Spleen (tissue), 11 donors: Measurements from ENCODE around the gene CDC42EP3. TPM values are rescaled to one million over a fixed set of nuclear protein-coding genes. Genes with fewer than 3 reads are reported as not detected.

Experiments
- DNase-seq: peaks from one replicate; pipeline ENCODE4 v3.0.0-alpha.2; 2020
- H3K27ac ChIP-seq, 8 donors: fragments of 200-600 bp; sonication (generic) in 7 of 8; 1 replicate in 4 of 8; 2 replicates in 4 of 8; pipeline versions ENCODE4 v1.5.0 to v1.8.0; 2016 to 2021; ENCODE audit warnings: inconsistent platforms in 4 of 8, mild to moderate bottlenecking in 4 of 8, moderate library complexity in 1 of 8
- H3K27me3 ChIP-seq, 7 donors: fragments of 200-600 bp; sonication (generic) in 6 of 7; replicated peaks in 1 of 7; 1 replicate in 4 of 7; 2 replicates in 3 of 7; pipeline versions ENCODE4 v1.5.0 to v1.8.0; 2016 to 2021; ENCODE audit warnings: inconsistent platforms in 3 of 7, mild to moderate bottlenecking in 1 of 7
- H3K36me3 ChIP-seq, 6 donors: fragments of 200-600 bp; sonication (generic) in 5 of 6; 1 replicate in 4 of 6; 2 replicates in 2 of 6; pipeline versions ENCODE4 v1.5.0 to v1.8.0; 2016 to 2021; ENCODE audit warnings: inconsistent platforms in 2 of 6
- H3K4me1 ChIP-seq, 6 donors: fragments of 200-600 bp; sonication (generic) in 5 of 6; 1 replicate in 3 of 6; 2 replicates in 3 of 6; pipeline versions ENCODE4 v1.5.0 to v1.8.0; 2016 to 2021; ENCODE audit warnings: inconsistent platforms in 3 of 6
- H3K4me3 ChIP-seq, 8 donors: fragments of 200-600 bp; sonication (generic) in 7 of 8; 1 replicate in 4 of 8; 2 replicates in 4 of 8; pipeline versions ENCODE4 v1.5.0 to v1.8.0; 2016 to 2021; ENCODE audit warnings: inconsistent platforms in 4 of 8, mild to moderate bottlenecking in 4 of 8, moderate library complexity in 2 of 8
- H3K9me3 ChIP-seq, 8 donors: fragments of 200-600 bp; sonication (generic) in 7 of 8; 1 replicate in 4 of 8; 2 replicates in 4 of 8; pipeline versions ENCODE4 v1.5.0 to v1.8.0; 2016 to 2021; ENCODE audit warnings: inconsistent platforms in 4 of 8
- POLR2A ChIP-seq, 3 donors: fragments of 450-650 bp; IDR thresholded peaks; one replicate each; pipeline ENCODE4 v1.5.1; 2017; ENCODE audit warnings: antibody characterized with exemption in 3 of 3, mild to moderate bottlenecking in 1 of 3
- POLR2AphosphoS5 ChIP-seq, 3 donors: sonication (generic); formaldehyde crosslinking; IDR thresholded peaks; one replicate each; pipeline ENCODE4 v1.5.1; 2017; ENCODE audit warnings: antibody characterized with exemption in 3 of 3
- WGBS, 5 donors: extraction: QIAGEN DNeasy Blood & Tissue Kit in 3 of 5; methylation state at CpG; one replicate each; pipeline versions ENCODE4 v1.1.5 to v1.1.7; 2013 to 2018; 5-methylcytosine and 5-hydroxymethylcytosine counted together
- intact Hi-C: fragments of 100-400 bp; cut with DNase I; formaldehyde crosslinking; loops from one replicate; pipeline ENCODE4 v1.15.0; 2023; ENCODE audit warnings: low total_unique reads
- polyA plus RNA-seq, 3 donors: library from polyadenylated mRNA; stranded (reverse); fragments of 200-250 nt; gene quantifications; one replicate each; pipeline ENCODE4 v1.2.1, GENCODE V29; 2013
- total RNA-seq, 7 donors: library from RNA; depleted of rRNA in 3 of 7; stranded (reverse); fragments of >200 nt in 3 of 7; fragmentation: NEBNext Ultra II Directional in 4 of 7; extraction: Animal tissue kit (Norgen Biotek cat#: 25700) in 4 of 7; gene quantifications; one replicate each; pipeline versions ENCODE4 v1.1.0 to v1.2.1, GENCODE V29; 2016 to 2021
- TF ChIP-seq, protein P1 (sequence below), 11 experiments: fragments of 200-600 bp in 7 of 11; fragments of 450-650 bp in 4 of 11; sonication (generic) in 4 of 11; IDR thresholded peaks in 8 of 11; conservative IDR thresholded peaks in 3 of 11; 1 replicate in 7 of 11; 2 replicates in 4 of 11; pipeline versions ENCODE4 v1.4.0 to v1.8.0; 2016 to 2021; ENCODE audit warnings: antibody characterized with exemption in 11 of 11, inconsistent platforms in 4 of 11, mild to moderate bottlenecking in 1 of 11
- donor health status: healthy with polysubstance abuse.
- donor health status: DM: no; HTN: no; CAD: no; lungs with moderate emphysema.
- donor health status: DM: no; HTN: no; CAD: no.
- donor health status: Bipolar disorder and iron deficiency.
- donor health status: healthy.
- donor health status: DM: no; HTN: no; CAD: no.
- donor health status: DM: yes; HTN: yes; CAD: no.

The CDC42EP3 gene
- total and polyA plus RNA-seq, 10 donors, result 9.5 to 57.2 (median 41.2) TPM

DNA sequence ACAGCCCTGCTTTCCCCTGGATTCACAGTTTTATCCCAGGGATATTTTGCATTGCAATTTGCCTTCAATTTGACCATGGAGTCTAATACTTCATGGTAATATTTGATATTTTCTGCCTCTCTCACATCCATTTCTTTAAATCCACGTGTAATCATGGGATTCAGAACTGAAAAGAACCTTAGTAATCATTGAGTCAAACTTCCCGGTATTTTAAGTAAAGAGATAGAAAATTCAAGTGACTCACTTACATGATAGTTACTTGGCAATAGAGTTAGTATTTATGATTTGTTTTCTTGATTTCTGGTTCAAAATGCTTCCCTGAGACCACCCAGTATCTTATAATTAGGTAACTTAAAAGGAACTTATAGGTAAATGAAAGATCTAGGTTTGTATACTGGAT is 33.7 kb upstream of the CDC42EP3 start:
- 83 to 94% (median 90%) methylated on average over 2 of the region's 2 CpGs for WGBS, 5 donors
- peaks cover 0 to 4% (median 0%) of the 10 kb centered on the region in 8 donors for H3K9me3 ChIP-seq
- H3K36me3 ChIP-seq, result no peaks in the 10 kb centered on the region
- H3K4me3 ChIP-seq, result no peak overlapping the region
- peaks cover 0 to 32% (median 12%) of the 10 kb centered on the region in 6 donors for H3K4me1 ChIP-seq
- intact Hi-C loops, result no loop called here
- no peak for DNase-seq
- TF ChIP-seq POLR2A (IDR thresholded peaks at IDR 0.05) (no peak), POLR2AphosphoS5 (IDR thresholded peaks at IDR 0.05) (no peak)
- TF ChIP-seq, protein P1, sequence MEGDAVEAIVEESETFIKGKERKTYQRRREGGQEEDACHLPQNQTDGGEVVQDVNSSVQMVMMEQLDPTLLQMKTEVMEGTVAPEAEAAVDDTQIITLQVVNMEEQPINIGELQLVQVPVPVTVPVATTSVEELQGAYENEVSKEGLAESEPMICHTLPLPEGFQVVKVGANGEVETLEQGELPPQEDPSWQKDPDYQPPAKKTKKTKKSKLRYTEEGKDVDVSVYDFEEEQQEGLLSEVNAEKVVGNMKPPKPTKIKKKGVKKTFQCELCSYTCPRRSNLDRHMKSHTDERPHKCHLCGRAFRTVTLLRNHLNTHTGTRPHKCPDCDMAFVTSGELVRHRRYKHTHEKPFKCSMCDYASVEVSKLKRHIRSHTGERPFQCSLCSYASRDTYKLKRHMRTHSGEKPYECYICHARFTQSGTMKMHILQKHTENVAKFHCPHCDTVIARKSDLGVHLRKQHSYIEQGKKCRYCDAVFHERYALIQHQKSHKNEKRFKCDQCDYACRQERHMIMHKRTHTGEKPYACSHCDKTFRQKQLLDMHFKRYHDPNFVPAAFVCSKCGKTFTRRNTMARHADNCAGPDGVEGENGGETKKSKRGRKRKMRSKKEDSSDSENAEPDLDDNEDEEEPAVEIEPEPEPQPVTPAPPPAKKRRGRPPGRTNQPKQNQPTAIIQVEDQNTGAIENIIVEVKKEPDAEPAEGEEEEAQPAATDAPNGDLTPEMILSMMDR (IDR thresholded peaks at IDR 0.05 in 8 of 11, conservative IDR thresholded peaks at IDR 0.05 in 3 of 11), result no peak
- no peaks in the 10 kb centered on the region for H3K27me3 ChIP-seq
- no peak overlapping the region for H3K27ac ChIP-seq

DNA sequence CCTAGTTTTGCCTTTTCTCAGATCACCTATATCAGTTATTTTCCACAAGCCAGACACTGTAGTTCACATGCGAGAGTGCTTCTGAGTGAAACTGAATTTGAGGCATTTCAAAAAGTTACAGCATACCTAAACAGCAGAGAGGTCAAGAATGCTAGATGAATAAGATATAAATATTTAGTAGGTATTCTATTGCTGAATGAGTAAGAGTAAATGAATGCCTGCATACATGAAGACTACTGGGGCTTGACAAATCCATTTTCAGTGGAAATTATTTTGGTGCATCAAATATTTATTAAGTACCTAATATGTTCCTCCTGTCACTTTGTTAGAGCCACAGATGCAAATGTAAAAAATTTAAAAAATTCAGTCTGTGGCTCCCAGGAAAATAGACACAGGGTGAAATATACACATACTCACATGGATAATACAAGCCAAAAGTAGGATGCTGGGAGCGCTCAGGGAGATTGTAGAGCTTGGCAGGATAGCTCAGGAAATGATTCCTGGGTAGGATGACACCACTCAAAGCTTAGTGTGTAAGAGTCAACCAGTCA is 27.6 kb upstream of the CDC42EP3 start:
- TF ChIP-seq POLR2A (IDR thresholded peaks at IDR 0.05) (no peak), POLR2AphosphoS5 (IDR thresholded peaks at IDR 0.05) (no peak)
- TF ChIP-seq, protein P1 (IDR thresholded peaks at IDR 0.05 in 8 of 11, conservative IDR thresholded peaks at IDR 0.05 in 3 of 11), result no peak
- intact Hi-C loops, result no loop called here
- H3K36me3 ChIP-seq, result no peaks in the 10 kb centered on the region
- DNase-seq, result no peak
- H3K9me3 ChIP-seq, result peaks cover 0 to 4% (median 0%) of the 10 kb centered on the region in 8 donors
- H3K4me3 ChIP-seq, result no peak overlapping the region
- H3K27ac ChIP-seq, result no peak overlapping the region
- H3K4me1 ChIP-seq, result no peaks in the 10 kb centered on the region
- 79 to 90% (median 88%) methylated on average over 2 of the region's 2 CpGs for WGBS, 5 donors
- no peaks in the 10 kb centered on the region for H3K27me3 ChIP-seq

DNA sequence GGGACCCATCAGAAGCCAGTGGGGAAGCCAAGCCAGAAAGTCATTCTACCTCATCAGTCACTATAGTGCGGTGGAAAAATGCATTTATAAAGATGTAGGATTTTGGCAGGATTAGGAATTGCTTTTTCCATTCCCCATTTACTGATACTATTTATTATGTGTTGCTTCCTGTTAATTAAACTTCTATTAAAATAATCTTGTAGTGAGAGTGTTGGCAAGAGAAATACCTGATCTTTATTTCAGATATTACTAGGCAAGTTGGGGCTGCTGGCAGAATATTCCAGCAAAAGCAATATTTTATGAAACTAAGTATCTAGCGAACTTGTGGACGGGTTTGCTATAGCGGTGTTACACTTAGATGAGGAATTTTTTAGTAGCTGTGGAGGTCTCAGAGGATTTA is 23.9 kb upstream of the CDC42EP3 start:
- no peak for DNase-seq
- TF ChIP-seq, protein P1 (IDR thresholded peaks at IDR 0.05 in 8 of 11, conservative IDR thresholded peaks at IDR 0.05 in 3 of 11), result no peak
- TF ChIP-seq POLR2A (IDR thresholded peaks at IDR 0.05) (no peak), POLR2AphosphoS5 (IDR thresholded peaks at IDR 0.05) (no peak)
- WGBS, 5 donors, result 94 to 96% (median 95%) methylated on average over 4 of the region's 4 CpGs
- no peaks in the 10 kb centered on the region for H3K36me3 ChIP-seq
- H3K4me1 ChIP-seq, result no peaks in the 10 kb centered on the region
- no peaks in the 10 kb centered on the region for H3K27me3 ChIP-seq
- intact Hi-C loops, result no loop called here
- H3K9me3 ChIP-seq, result no peaks in the 10 kb centered on the region
- H3K27ac ChIP-seq, result no peak overlapping the region
- no peak overlapping the region for H3K4me3 ChIP-seq

DNA sequence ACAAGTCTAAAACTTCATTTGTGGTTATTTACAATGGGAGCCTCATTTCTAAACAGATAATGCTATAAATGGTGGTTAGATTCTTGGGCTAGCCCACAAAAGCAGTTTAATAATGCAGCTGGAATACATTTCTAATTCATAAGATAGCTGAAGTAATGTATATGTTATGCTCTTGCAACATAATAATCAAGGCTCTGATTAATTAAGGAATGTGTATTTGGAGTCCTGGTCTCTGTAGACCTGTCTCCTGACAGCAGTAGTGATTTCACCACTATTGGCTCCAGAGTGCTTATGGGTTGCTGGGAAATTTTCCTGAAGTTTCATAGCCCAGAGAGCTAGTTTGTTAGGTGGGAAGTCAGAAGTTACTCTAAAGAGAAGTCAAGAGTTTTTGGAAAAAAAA is 21.3 kb upstream of the CDC42EP3 start:
- H3K27ac ChIP-seq, result no peak overlapping the region
- H3K4me3 ChIP-seq, result no peak overlapping the region
- intact Hi-C loops, result no loop called here
- no peaks in the 10 kb centered on the region for H3K36me3 ChIP-seq
- TF ChIP-seq POLR2A (IDR thresholded peaks at IDR 0.05) (no peak), POLR2AphosphoS5 (IDR thresholded peaks at IDR 0.05) (no peak)
- TF ChIP-seq, protein P1 (IDR thresholded peaks at IDR 0.05 in 8 of 11, conservative IDR thresholded peaks at IDR 0.05 in 3 of 11), result no peak
- H3K4me1 ChIP-seq, result no peaks in the 10 kb centered on the region
- no peaks in the 10 kb centered on the region for H3K27me3 ChIP-seq
- H3K9me3 ChIP-seq, result no peaks in the 10 kb centered on the region
- no peak for DNase-seq
